Esophagus mucosa (tissue), 1 donor: ENCODE results near the gene VAT1L. TPM values are rescaled to one million over a fixed set of nuclear protein-coding genes. Genes with fewer than 3 reads are reported as not detected.

Experiments
- ATAC-seq: fragments of 200-7000 bp; cut with Tn5 transposase; one replicate; pipeline ENCODE4 v1.9.1; 2020
- total RNA-seq: library from RNA; stranded (reverse); gene quantifications from one replicate; pipeline ENCODE4 v1.2.4, GENCODE V29; 2023
- donor health status: DM: yes; HTN: yes; CAD: no.

Gene VAT1L
- total RNA-seq, 1 donor from 2014 or later = 0.08 TPM

DNA sequence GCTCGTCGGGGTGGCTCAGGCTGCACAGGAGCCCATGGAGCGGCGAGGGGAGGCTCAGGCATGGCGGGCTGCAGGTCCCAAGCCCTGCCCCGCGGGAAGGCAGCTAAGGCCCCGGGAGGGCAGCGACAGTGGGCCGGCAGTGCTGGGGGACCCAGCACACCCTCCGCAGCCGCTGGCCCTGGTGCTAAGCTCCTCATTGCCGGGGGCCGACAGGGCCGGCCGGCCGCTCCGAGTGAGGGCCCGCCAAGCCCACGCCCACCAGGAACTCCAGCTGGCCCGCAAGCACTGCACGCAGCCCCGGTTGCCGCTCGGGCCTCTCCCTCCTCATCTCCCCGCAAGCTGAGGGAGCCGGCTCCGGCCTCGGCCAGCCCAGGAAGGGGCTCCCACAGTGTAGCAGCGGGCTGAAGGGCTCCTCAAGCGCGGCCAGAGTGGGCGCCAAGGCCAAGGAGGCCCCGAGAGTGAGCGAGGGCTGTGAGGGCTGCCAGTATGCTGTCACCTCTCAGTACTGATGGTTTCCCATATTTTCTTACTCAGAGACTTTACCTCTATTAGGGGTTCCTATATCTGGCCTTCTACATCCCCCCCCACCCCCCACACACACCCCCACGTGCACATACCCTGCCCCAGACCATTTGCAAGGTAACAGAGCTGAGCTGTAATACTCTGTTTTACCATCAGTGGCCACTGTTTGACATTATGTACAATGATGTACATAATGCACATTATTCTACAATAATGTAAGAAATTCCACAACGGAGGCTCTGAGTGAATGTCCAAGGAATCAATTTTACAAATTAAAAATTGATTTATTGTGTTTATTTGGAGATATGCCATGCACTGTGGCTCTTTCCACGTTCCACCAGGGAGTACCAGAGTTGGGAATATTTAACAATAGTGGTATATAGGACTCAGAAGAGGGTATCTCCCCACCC, 3.7 kb upstream of the VAT1L start:
- no peak for ATAC-seq

- ATAC-seq = no peak
Measured at GRCh38 chr16:77785373-77785764, 3.0 kb upstream of the VAT1L start.

GRCh38 chr16:77786186-77786847, 2.0 kb upstream of the VAT1L start:
- ATAC-seq = no peak

GRCh38 chr16:77787452-77787851, 912 bp upstream of the VAT1L start:
- no peak for ATAC-seq

DNA sequence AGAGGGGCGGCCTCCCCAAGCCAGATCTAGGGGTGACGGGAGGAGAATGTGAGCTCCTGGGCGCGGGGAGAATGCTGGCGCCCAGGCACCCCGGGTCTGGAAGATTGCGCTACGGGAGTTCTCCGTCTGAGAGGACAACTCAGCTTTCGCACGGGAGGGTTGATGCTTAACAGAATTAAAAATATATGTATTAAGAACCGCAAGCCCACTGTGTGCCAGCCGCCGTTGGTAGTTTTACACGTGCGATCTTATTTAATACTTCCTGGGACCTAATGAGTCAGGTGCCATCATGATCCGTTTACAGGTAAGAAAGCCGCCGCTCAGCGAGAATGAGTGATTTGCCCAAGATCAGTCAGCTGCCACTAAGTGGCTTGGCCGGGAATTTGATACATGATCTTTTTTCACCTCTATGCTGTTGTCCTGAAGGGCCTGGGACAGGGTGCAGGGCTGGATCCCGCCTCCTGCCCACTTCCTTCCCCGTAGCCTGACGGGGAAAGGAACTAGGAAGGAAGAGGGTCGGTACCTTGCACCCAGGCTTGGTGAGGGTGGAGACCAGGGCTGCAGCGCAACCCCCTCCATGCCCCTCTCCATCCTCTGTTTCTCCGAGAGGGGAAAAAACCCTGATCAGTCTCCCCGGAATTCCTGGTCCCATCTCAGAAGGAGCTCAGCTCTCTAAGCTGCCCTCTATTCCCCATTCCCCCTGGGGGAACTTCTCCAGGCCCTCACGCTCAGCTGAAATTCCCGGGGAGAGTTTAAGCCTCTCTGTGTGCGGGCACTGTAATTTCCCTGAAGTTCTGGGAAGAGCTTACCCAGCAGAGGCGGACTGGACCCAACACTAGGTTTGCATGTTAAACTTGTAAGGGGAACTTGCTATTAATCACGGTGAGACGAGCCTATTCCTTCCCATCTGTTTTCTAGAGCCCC, 983 bp downstream of the VAT1L start:
- ATAC-seq = no peak

DNA sequence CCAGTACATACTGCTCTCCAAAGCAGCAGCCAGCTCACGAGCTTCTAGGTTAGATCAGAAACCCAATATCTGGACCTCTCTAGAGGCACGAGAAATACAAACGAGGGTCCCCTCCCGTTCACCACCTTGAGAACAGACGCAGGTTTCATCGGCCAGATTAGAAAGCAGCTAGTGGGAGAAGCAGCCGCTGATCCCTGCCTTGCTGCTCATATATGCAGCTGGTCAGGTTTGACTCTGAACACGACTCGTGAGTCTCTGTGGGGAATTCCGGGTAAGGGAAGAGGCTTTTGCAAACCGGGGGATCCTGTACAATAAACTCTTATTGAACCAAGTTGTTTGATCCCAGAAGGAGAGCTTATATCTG, 1.6 kb downstream of the VAT1L start:
- ATAC-seq = no peak

- ATAC-seq = no peak
Measured at GRCh38 chr16:77790912-77791311, 2.5 kb downstream of the VAT1L start.

DNA sequence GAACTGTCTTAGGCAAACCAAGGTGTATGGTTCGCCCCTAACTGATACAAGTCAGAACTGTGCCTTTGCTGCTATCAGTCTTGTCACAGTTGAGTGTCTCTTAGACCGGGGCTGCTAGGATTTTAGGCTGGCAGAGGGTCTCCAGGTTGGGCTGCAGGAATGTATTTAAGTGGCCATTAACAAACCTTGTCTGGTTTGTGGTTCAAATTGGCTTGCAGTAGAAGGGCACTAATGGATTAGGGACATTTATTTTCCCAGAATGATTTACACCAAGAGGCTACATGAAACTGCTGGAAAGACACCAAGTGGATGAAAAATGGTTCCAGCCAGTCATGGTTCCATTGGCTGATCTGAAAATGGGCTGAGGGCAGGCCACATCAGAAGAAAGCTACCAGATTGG, 5.1 kb downstream of the VAT1L start:
- ATAC-seq = no peak

- no peak for ATAC-seq
Measured at GRCh38 chr16:77794586-77794985, 6.2 kb downstream of the VAT1L start.

- ATAC-seq = no peak
Measured at GRCh38 chr16:77801817-77802216, 13.5 kb downstream of the VAT1L start.

DNA sequence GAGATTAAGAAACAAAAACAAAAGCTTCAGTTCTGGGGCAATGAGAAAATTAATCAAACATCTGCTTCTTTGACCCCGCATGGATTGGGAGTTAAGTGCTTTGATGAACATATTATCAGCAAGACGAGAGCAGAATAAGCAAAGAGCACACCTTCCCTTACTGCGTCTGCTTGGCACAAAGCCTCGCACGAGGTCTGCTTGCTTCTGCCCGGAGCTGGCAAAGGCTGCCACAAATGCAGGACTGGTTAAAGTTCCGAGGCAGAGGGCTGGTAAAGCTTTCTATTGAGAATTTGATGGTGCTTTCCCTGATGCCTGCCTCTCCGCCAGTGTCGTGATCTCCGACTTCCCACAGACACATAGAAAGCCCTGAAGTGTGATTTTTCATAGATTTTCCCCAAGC, 17.0 kb downstream of the VAT1L start:
- ATAC-seq = no peak

GRCh38 chr16:77807021-77807420, 18.7 kb downstream of the VAT1L start:
- no peak for ATAC-seq

GRCh38 chr16:77812856-77813500, 24.6 kb downstream of the VAT1L start:
- no peak for ATAC-seq

GRCh38 chr16:77816293-77816692, 27.9 kb downstream of the VAT1L start:
- ATAC-seq = no peak

GRCh38 chr16:77820340-77820739, 32.0 kb downstream of the VAT1L start:
- no peak for ATAC-seq

DNA sequence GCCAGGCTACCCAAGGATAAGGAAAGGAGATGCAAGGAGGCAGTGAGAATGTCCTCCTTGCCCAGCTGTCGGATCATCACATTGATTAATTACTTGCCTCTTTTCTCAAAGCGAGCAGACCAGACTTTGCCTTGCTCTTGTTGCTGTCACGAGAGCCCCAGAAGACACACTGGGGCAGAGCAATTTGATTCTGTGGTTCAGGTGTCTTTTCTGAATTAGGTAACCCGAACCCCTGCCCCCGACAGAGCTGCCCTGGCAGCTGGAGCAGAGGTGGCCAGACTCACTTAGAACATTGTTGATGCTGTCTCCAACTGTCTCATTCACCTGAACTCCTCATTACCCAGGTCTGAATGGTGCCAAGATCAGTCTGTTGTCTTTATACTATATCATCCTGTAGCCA, 34.3 kb downstream of the VAT1L start:
- no peak for ATAC-seq

- no peak for ATAC-seq
Measured at GRCh38 chr16:77823067-77823466, 34.7 kb downstream of the VAT1L start.

- ATAC-seq = no peak
Measured at GRCh38 chr16:77825196-77825595, 36.8 kb downstream of the VAT1L start.

- no peak for ATAC-seq
Measured at GRCh38 chr16:77827032-77827431, 38.7 kb downstream of the VAT1L start.

- ATAC-seq = no peak
Measured at GRCh38 chr16:77833921-77834634, 45.7 kb downstream of the VAT1L start.

- ATAC-seq = no peak
Measured at GRCh38 chr16:77834635-77835540, 46.5 kb downstream of the VAT1L start.
